Osteocyte (in vitro differentiated cells): ENCODE measurements around the gene SAMD4A. TPM values are rescaled to one million over a fixed set of nuclear protein-coding genes. Genes with fewer than 3 reads are reported as not detected.
A peak's percentile ranks its signal among the peaks of the same experiment; 100 is the strongest.

Source experiments
- DNase-seq: peaks from one replicate; pipeline ENCODE4 v3.0.0; 2021; ENCODE audit warnings: mixed read lengths; ENCODE audit not compliant: unreplicated experiment; ENCODE audit errors: extremely low spot score
- H3K27ac Mint-ChIP-seq: one replicate; pipeline ENCODE4 v1.8.0; 2021; ENCODE audit warnings: mild to moderate bottlenecking, mixed read lengths; ENCODE audit not compliant: unreplicated experiment
- H3K27me3 Mint-ChIP-seq: one replicate; pipeline ENCODE4 v1.8.0; 2021; ENCODE audit warnings: mixed read lengths; ENCODE audit not compliant: unreplicated experiment
- H3K36me3 Mint-ChIP-seq: one replicate; pipeline ENCODE4 v1.8.0; 2021; ENCODE audit warnings: mixed read lengths; ENCODE audit not compliant: unreplicated experiment
- H3K4me1 Mint-ChIP-seq: one replicate; pipeline ENCODE4 v1.8.0; 2021; ENCODE audit warnings: mixed read lengths; ENCODE audit not compliant: unreplicated experiment
- H3K4me3 Mint-ChIP-seq: one replicate; pipeline ENCODE4 v1.8.0; 2021; ENCODE audit warnings: mild to moderate bottlenecking, moderate library complexity, mixed read lengths; ENCODE audit not compliant: unreplicated experiment
- H3K9me3 Mint-ChIP-seq: one replicate; pipeline ENCODE4 v1.8.0; 2021; ENCODE audit warnings: mixed read lengths; ENCODE audit not compliant: unreplicated experiment
- CTCF ChIP-seq: fragments of 200-600 bp; sonication (generic); IDR thresholded peaks from 2 replicates; pipeline ENCODE4 v1.5.0; 2021; ENCODE audit warnings: antibody characterized with exemption, mild to moderate bottlenecking, moderate library complexity
- total RNA-seq: library from RNA; stranded (reverse); gene quantifications from 2 replicates; pipeline ENCODE4 v1.2.1, GENCODE V29; 2021

SAMD4A gene
- total RNA-seq, 1 donor from 2014 or later, result 39.1 TPM

GRCh38 chr14:54777395-54777794, 210.5 kb downstream of the SAMD4A start:
- H3K27ac Mint-ChIP-seq, result peak overlapping the region; percentile 72
- no peak for DNase-seq
- H3K4me3 Mint-ChIP-seq, result no peak overlapping the region
- no peaks in the 10 kb centered on the region for H3K27me3 Mint-ChIP-seq
- peaks cover 45% of the 10 kb centered on the region for H3K4me1 Mint-ChIP-seq
- peaks cover 18% of the 10 kb centered on the region for H3K36me3 Mint-ChIP-seq
- no peak for TF ChIP-seq CTCF
- no peaks in the 10 kb centered on the region for H3K9me3 Mint-ChIP-seq

DNA sequence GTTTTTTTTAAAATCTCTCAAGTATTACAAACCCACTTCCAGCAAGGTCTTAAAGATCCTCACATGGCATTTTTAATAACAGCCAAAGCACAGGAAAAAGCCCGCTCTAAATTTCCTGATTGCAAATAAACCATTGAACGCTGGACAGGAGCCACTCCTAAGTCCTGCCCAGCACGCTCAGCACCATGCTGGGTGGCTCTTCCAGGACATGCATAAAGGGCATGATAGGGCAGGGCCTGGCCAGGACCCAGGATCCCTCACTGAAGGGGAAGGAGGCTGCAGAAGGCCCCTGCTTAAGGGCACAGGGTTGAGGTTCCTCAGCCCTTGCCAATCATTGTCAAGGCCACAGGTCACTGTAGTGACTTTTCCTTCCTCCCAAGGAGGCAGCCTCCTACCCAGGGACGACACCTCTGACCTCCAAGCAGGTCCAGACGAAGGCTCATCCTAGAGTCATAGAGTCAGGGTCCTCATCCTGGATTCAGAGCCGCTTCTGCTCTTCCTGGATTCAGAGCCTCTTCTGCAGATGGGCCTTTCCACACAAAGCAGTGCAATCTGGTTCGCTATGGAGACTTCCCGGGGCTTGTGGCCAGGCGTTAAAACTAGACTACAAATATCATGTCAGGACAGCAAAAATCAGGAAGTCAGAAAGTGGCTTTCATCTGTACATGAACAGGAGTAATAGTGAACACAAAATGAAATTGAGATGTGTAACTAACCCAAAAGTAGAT, 211.9 kb downstream of the SAMD4A start:
- TF ChIP-seq CTCF, result no peak
- no peak for DNase-seq
- H3K27me3 Mint-ChIP-seq, result no peaks in the 10 kb centered on the region
- no peak overlapping the region for H3K27ac Mint-ChIP-seq
- H3K36me3 Mint-ChIP-seq, result peaks cover 28% of the 10 kb centered on the region
- peaks cover 32% of the 10 kb centered on the region for H3K4me1 Mint-ChIP-seq
- no peaks in the 10 kb centered on the region for H3K9me3 Mint-ChIP-seq
- no peak overlapping the region for H3K4me3 Mint-ChIP-seq

DNA sequence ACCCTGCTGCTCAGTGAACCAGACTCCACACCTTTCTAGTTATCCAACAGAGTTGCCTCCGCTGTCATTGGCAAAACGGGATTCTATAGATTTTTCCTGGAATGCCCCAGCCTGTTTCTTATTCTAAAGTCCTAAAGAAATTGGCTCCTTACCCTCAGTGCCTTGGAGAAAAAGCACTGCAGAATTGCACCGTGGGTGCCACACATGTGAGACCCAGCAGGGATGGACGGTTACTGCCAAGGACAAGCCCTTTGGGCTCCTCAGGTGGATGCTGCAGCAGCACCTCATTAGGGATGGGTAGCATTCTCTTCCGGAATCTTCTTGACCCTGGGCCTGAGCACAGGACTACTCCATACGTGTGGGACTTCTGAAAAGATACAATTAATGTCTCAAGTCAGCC, 214.2 kb downstream of the SAMD4A start:
- Mint-ChIP-seq H3K9me3 (no peaks in the 10 kb centered on the region), H3K4me3 (no peak overlapping the region), H3K27ac (no peak overlapping the region), H3K27me3 (no peaks in the 10 kb centered on the region), H3K4me1 (peaks cover 15% of the 10 kb centered on the region), H3K36me3 (peaks cover 34% of the 10 kb centered on the region)
- no peak for TF ChIP-seq CTCF
- no peak for DNase-seq

DNA sequence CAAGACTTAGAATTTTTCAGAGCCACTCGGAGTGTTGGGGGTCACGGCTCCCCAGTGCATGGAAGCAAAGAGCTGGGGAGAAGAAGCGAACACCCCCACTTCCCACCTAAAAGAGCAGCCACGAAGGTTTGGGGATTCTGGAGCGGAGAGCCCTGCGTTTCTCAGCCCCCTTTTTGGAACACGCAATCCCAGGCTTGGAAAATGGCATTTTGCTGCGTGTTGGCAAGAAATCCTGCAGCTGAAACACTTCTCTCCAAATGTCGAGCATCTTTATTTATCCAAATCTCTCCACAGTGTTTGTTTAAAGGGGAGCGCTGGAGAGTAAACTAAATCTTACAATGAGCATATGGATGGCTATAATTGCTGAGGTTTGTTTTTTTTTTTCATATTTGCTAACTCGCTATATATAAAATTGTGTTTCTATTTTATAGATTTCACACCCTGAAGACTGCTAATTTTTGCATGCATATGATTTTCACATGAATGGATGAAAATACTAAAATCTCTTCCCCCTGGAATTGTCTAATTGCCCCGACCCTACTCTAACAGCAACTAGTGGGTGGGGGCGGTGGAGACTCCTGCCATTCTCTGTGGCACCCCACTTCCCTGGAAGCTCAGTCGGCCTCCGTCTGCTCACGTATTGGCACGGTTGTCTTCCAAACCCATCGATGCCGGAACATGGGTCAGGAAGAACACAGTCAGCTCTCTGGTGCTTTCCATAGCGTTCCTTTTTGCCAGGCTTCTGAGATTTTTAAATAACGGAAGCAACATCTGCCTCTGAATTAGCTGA, 215.2 kb downstream of the SAMD4A start:
- TF ChIP-seq CTCF, result no peak
- H3K9me3 Mint-ChIP-seq, result no peaks in the 10 kb centered on the region
- no peak for DNase-seq

More for the DNA sequence above, 215.2 kb downstream of the SAMD4A start:
- Mint-ChIP-seq H3K27me3 (no peaks in the 10 kb centered on the region), H3K4me1 (peaks cover 4% of the 10 kb centered on the region), H3K4me3 (no peak overlapping the region), H3K27ac (no peak overlapping the region), H3K36me3 (peaks cover 37% of the 10 kb centered on the region)
